T-helper 2 cell treated with Interferon-gamma antibody and Interleukin-4, amounts not matched to agents 100 ng/mL and 5 ng/mL, for 36 hours (primary cell): ENCODE data around the gene HOXA9. TPM values are rescaled to one million over a fixed set of nuclear protein-coding genes. Genes with fewer than 3 reads are reported as not detected.

ENCODE experiments used
- intact Hi-C: fragments of 100-400 bp; cut with micrococcal nuclease; formaldehyde crosslinking; loops from one replicate; pipeline ENCODE4 v1.15.1; 2023
- total RNA-seq: library from RNA; stranded (reverse); gene quantifications from 2 replicates; pipeline ENCODE4 v1.2.3, GENCODE V29; 2022

HOXA9 gene
- total RNA-seq, 1 donor from 2014 or later: not detected

GRCh38 chr7:27167916-27168264, 2.6 kb upstream of the HOXA9 start:
- intact Hi-C loops: loop anchor here (2.0 kb wide), 2 partner anchors 17 kb away; partner anchors contain the start of gene HOXA11

- intact Hi-C loops: loop anchor here (1.0 to 2.0 kb wide), 2 partner anchors 10 to 16 kb away; no protein-coding TSS in a partner anchor
Observed at GRCh38 chr7:27166531-27167505, 1.5 kb upstream of the HOXA9 start.

GRCh38 chr7:27165996-27166530, 726 bp upstream of the HOXA9 start:
- intact Hi-C loops: loop anchor here (1.0 to 2.0 kb wide), 3 partner anchors 9 to 31 kb away; no protein-coding TSS in a partner anchor

- intact Hi-C loops: loop anchor here (2.0 to 5.0 kb wide), 3 partner anchors 32 to 1302 kb away; no protein-coding TSS in a partner anchor
Observed at GRCh38 chr7:27164367-27165088, 809 bp downstream of the HOXA9 start.

- intact Hi-C loops: loop anchor here (2.0 to 5.0 kb wide), 3 partner anchors 33 to 1302 kb away; no protein-coding TSS in a partner anchor
Observed at GRCh38 chr7:27164045-27164366, 1.3 kb downstream of the HOXA9 start.

GRCh38 chr7:27163288-27164044, 1.9 kb downstream of the HOXA9 start:
- intact Hi-C loops: loop anchor here (2.0 to 5.0 kb wide), 3 partner anchors 33 to 1301 kb away; no protein-coding TSS in a partner anchor

- intact Hi-C loops: loop anchor here (5.0 kb wide), 2 partner anchors 660 to 1300 kb away; no protein-coding TSS in a partner anchor
Observed at GRCh38 chr7:27162561-27163287, 2.6 kb downstream of the HOXA9 start.

GRCh38 chr7:27161721-27162560, 3.4 kb downstream of the HOXA9 start:
- intact Hi-C loops: loop anchor here (1.0 to 5.0 kb wide), 7 partner anchors 65 to 1300 kb away; no protein-coding TSS in a partner anchor

- intact Hi-C loops: loop anchor here (1.0 to 5.0 kb wide), 7 partner anchors 64 to 1299 kb away; no protein-coding TSS in a partner anchor
Observed at GRCh38 chr7:27161214-27161720, 4.1 kb downstream of the HOXA9 start.

GRCh38 chr7:27160546-27161213, 4.7 kb downstream of the HOXA9 start:
- intact Hi-C loops: loop anchor here (1.0 to 5.0 kb wide), 8 partner anchors 10 to 1298 kb away; no protein-coding TSS in a partner anchor

- intact Hi-C loops: loop anchor here (1.0 to 5.0 kb wide), 4 partner anchors 10 to 1298 kb away; no protein-coding TSS in a partner anchor
Observed at GRCh38 chr7:27160145-27160545, 5.2 kb downstream of the HOXA9 start.

GRCh38 chr7:27159266-27160144, 5.8 kb downstream of the HOXA9 start:
- intact Hi-C loops: loop anchor here (1.0 to 5.0 kb wide), 5 partner anchors 9 to 1297 kb away; no protein-coding TSS in a partner anchor

GRCh38 chr7:27158436-27159265, 6.7 kb downstream of the HOXA9 start:
- intact Hi-C loops: loop anchor here (2.0 kb wide), 1 partner anchor 14 kb away; no protein-coding TSS in a partner anchor

GRCh38 chr7:27157702-27158431, 7.5 kb downstream of the HOXA9 start:
- intact Hi-C loops: loop anchor here (1.0 to 2.0 kb wide), 3 partner anchors 8 to 27 kb away; partner anchors contain the start of gene HOXA11
